Epithelial cell of prostate (primary cell): ENCODE measurements around the gene ACBD7.

Experiments
- DNase-seq: peaks from one replicate; pipeline ENCODE4 v3.0.0-alpha.2; 2011; ENCODE audit warnings: low read depth, low spot score
- H3K27ac ChIP-seq: fragments of 450-650 bp; 2 replicates; pipeline ENCODE4 v1.5.1; 2017; ENCODE audit warnings: mild to moderate bottlenecking

Gene ACBD7

GRCh38 chr10:15035385-15036301, 52.9 kb downstream of the ACBD7 start:
- no peak for DNase-seq
- no peak overlapping the region for H3K27ac ChIP-seq

GRCh38 chr10:15027741-15028140, 60.8 kb downstream of the ACBD7 start:
- no peak for DNase-seq
- H3K27ac ChIP-seq: no peak overlapping the region
